Neural crest cell (in vitro differentiated cells): ENCODE results near the gene CNOT4. TPM values are rescaled to one million over a fixed set of nuclear protein-coding genes. Genes with fewer than 3 reads are reported as not detected.

ENCODE experiments used
- DNase-seq: peaks from one replicate; pipeline ENCODE4 v3.0.0; 2021; ENCODE audit warnings: low read depth, mixed read lengths, low spot score
- H3K27ac Mint-ChIP-seq: one replicate; pipeline ENCODE4 v1.8.0; 2021; ENCODE audit warnings: mild to moderate bottlenecking, mixed read lengths; ENCODE audit not compliant: unreplicated experiment
- H3K27me3 Mint-ChIP-seq: 2 replicates; pipeline ENCODE4 v1.8.0; 2021; ENCODE audit warnings: low read depth, mild to moderate bottlenecking, mixed read lengths
- H3K36me3 Mint-ChIP-seq: 2 replicates; pipeline ENCODE4 v1.8.0; 2021; ENCODE audit warnings: low read depth, mild to moderate bottlenecking, mixed read lengths
- H3K4me1 Mint-ChIP-seq: 2 replicates; pipeline ENCODE4 v1.8.0; 2021; ENCODE audit warnings: mixed read lengths
- H3K4me3 Mint-ChIP-seq: one replicate; pipeline ENCODE4 v1.8.0; 2021; ENCODE audit warnings: mild to moderate bottlenecking, mixed read lengths
- H3K9me3 Mint-ChIP-seq: 2 replicates; pipeline ENCODE4 v1.8.0; 2021; ENCODE audit warnings: mixed read lengths
- total RNA-seq: library from RNA; stranded (reverse); gene quantifications from 2 replicates; pipeline ENCODE4 v1.2.1, GENCODE V29; 2021
- TF ChIP-seq, protein P1 (sequence below): fragments of 200-600 bp; sonication (generic); conservative IDR thresholded peaks from 2 replicates; pipeline ENCODE4 v1.5.0; 2021; ENCODE audit warnings: antibody characterized with exemption, mild to moderate bottlenecking

The CNOT4 gene
- total RNA-seq, 1 donor from 2014 or later: 31.1 TPM

DNA sequence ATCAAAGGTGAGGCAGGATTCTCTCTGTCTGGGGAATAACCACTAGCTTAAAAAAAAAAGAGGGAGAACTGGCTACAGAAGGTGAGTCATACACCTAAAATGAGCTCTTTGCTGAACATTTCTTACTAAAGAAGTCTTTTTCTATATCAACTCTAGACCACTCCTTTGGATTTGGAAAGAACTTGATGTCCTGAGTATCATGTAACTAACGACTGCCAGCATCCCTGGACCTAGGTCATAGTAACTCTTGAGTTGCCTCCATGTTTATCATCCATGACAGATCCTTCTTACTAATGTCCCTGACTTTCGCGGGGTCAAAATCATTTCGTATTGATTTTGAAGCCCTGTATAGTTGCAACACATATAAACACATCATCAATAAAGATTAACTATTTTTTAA, 89.1 kb downstream of the CNOT4 start:
- Mint-ChIP-seq H3K27me3 (no peaks in the 10 kb centered on the region), H3K27ac (no peak overlapping the region), H3K36me3 (no peaks in the 10 kb centered on the region), H3K4me1 (no peaks in the 10 kb centered on the region), H3K4me3 (no peak overlapping the region), H3K9me3 (no peaks in the 10 kb centered on the region)
- DNase-seq: no peak
- TF ChIP-seq, protein P1, sequence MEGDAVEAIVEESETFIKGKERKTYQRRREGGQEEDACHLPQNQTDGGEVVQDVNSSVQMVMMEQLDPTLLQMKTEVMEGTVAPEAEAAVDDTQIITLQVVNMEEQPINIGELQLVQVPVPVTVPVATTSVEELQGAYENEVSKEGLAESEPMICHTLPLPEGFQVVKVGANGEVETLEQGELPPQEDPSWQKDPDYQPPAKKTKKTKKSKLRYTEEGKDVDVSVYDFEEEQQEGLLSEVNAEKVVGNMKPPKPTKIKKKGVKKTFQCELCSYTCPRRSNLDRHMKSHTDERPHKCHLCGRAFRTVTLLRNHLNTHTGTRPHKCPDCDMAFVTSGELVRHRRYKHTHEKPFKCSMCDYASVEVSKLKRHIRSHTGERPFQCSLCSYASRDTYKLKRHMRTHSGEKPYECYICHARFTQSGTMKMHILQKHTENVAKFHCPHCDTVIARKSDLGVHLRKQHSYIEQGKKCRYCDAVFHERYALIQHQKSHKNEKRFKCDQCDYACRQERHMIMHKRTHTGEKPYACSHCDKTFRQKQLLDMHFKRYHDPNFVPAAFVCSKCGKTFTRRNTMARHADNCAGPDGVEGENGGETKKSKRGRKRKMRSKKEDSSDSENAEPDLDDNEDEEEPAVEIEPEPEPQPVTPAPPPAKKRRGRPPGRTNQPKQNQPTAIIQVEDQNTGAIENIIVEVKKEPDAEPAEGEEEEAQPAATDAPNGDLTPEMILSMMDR: no peak

GRCh38 chr7:135416431-135416830, 93.5 kb downstream of the CNOT4 start:
- Mint-ChIP-seq H3K4me3 (no peak overlapping the region), H3K27me3 (no peaks in the 10 kb centered on the region), H3K9me3 (no peaks in the 10 kb centered on the region), H3K27ac (no peak overlapping the region), H3K36me3 (no peaks in the 10 kb centered on the region), H3K4me1 (no peaks in the 10 kb centered on the region)
- no peak for DNase-seq
- TF ChIP-seq, protein P1: no peak

DNA sequence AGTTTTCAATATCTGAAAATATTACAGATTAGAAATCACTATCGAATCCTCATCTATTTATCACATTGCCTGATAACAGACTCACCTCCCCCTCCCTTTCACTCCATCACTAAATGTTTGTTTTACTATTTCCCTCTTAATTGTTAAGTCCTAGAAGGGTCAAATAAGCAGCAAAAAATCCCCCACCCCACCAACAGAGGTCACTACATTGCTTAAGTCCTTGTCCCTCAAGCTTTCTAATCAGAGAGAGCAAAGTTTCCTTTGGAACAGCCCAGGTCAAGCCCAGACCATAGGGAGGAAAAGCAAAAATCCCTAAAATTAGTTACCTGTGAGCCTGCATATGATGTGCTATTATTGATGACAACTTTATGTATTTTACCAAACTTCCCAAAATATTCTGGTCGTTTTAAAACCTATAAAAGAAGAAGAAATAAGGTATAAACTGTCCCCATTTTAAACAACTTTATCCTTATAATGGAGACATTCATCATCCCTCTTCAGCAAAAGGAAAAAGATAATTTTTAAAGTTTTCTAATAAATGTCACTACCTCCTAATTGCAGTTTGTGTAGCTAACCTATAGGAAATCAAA, 95.0 kb downstream of the CNOT4 start:
- TF ChIP-seq, protein P1: peak; percentile 63
- Mint-ChIP-seq H3K9me3 (no peaks in the 10 kb centered on the region), H3K4me1 (no peaks in the 10 kb centered on the region), H3K27me3 (no peaks in the 10 kb centered on the region), H3K36me3 (no peaks in the 10 kb centered on the region), H3K27ac (no peak overlapping the region), H3K4me3 (no peak overlapping the region)
- DNase-seq: peak; percentile 2

DNA sequence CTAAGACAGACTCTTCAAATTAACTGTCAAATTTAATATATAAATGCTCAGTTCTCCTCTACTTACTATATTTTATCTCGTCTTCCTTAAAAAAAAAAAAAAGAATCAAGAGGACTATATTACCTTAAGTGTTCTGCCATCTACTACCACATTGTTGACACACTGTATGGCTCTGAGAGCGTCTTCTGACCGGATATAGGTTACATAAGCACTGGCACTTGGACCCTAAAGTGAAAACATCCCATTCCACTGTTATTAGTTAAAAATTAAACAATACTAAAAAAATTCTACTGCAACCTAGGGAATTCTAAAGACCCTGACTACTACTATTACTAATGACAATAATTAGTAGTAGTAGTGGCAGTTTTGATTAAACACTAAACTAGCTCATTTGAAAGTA, 95.7 kb downstream of the CNOT4 start:
- TF ChIP-seq, protein P1: no peak
- DNase-seq: no peak
- Mint-ChIP-seq H3K4me1 (no peaks in the 10 kb centered on the region), H3K36me3 (no peaks in the 10 kb centered on the region), H3K27ac (no peak overlapping the region), H3K27me3 (no peaks in the 10 kb centered on the region), H3K9me3 (no peaks in the 10 kb centered on the region), H3K4me3 (no peak overlapping the region)

DNA sequence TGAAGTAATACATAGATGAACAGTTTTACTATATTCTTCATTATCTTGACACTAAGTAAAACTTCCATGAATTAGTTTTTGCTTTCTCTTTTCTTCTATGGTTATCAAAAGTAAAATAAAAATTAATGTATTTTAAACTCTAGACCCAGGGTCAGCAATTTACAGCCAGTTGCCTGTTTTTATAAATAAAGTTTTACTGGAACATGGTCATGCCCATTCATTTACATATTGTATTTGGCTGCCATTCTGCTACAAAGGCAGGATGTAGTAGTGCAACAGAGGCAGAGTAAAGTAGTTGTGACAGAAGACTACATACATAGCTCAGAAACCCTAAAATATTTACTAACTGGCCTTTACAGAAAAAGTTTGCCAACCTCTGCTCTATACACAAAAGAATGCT, 98.8 kb downstream of the CNOT4 start:
- TF ChIP-seq, protein P1: no peak
- Mint-ChIP-seq H3K4me3 (no peak overlapping the region), H3K27ac (no peak overlapping the region), H3K9me3 (no peaks in the 10 kb centered on the region), H3K36me3 (peaks cover 3% of the 10 kb centered on the region), H3K27me3 (no peaks in the 10 kb centered on the region), H3K4me1 (peaks cover 3% of the 10 kb centered on the region)
- DNase-seq: no peak

DNA sequence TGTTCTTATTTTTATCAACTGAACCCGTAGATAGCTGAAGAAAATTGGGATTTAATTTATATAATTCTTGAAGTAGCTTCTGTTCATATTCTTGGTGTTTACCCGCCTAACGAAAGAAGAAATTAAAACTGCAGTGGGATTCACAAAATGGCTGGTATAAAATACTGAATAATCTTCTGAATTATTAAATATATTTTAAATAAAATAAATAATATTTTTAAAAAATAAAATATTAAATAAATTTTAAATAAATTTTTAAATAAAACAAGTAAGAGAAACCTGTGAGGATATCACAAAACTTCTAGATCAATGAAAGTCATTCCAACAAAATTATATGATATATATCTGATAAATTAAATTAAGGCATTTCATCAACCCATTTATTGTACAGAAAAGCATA, 99.4 kb downstream of the CNOT4 start:
- TF ChIP-seq, protein P1: no peak
- Mint-ChIP-seq H3K9me3 (no peaks in the 10 kb centered on the region), H3K27me3 (no peaks in the 10 kb centered on the region), H3K36me3 (peaks cover 3% of the 10 kb centered on the region), H3K27ac (no peak overlapping the region), H3K4me3 (no peak overlapping the region), H3K4me1 (peaks cover 3% of the 10 kb centered on the region)
- no peak for DNase-seq
